Measurements from ENCODE around the gene TLN1. TPM values are rescaled to one million over a fixed set of nuclear protein-coding genes. Genes with fewer than 3 reads are reported as not detected.
A peak's percentile ranks its signal among the peaks of the same experiment; 100 is the strongest.

TLN1 gene
- total and polyA plus RNA-seq, 2 experiments from 2014 or later, result 198 to 527 TPM

- Histone ChIP-seq H3K4me2 (ENCODE audit: unreplicated experiment) (no peak overlapping the region), H4K20me1 (ENCODE audit: insufficient read depth) (no peaks in the 10 kb centered on the region), H3K4me3 (peak overlapping the region; percentile 59), H3F3A (ENCODE audit: insufficient read depth) (0 out of 2 replicates have a peak, but pooled peaks cover 13% of the 10 kb centered on the region), H3K27ac (no peak overlapping the region), H2AFZ (no peak overlapping the region), H3K9me3 (ENCODE audit: low read depth) (no peaks in the 10 kb centered on the region), H3K79me2 (ENCODE audit: insufficient read depth) (no peaks in the 10 kb centered on the region), H3K9me2 (ENCODE audit: insufficient read depth) (no peaks in the 10 kb centered on the region), H3K4me1 (ENCODE audit: insufficient read depth) (peaks cover 8% of the 10 kb centered on the region), H3K9ac (no peak overlapping the region), H3K27me3 (replicated peaks; ENCODE audit: insufficient read depth) (no peaks in the 10 kb centered on the region), H3K36me3 (ENCODE audit: low read depth) (peaks cover 8% of the 10 kb centered on the region)
- no peak for DNase-seq
- TF ChIP-seq EZH2phosphoT487 (IDR thresholded peaks at IDR 0.05; ENCODE audit: insufficient read depth, low read depth), result no peak
- no peak for TF ChIP-seq EZH2 (IDR thresholded peaks at IDR 0.05; ENCODE audit: insufficient read depth, poor library complexity, severe bottlenecking)
- 11 to 18% methylated on average over 18 to 20 of the region's 20 CpGs for WGBS, 2 experiments (ENCODE audit: low coverage in 1 of 2, low lambda C conversion rate in 2 of 2, missing lambda C conversion rate in 2 of 2)
- in situ Hi-C loops (cut with MboI), result no loop called here
These were observed 25.4 kb upstream of the TLN1 start for GRCh38 chr9:35757226-35757891.

- no peaks in the 10 kb centered on the region for H4K20me1 ChIP-seq (ENCODE audit: insufficient read depth)
- no peaks in the 10 kb centered on the region for H3K79me2 ChIP-seq (ENCODE audit: insufficient read depth)
- TF ChIP-seq EZH2phosphoT487 (IDR thresholded peaks at IDR 0.05; ENCODE audit: insufficient read depth, low read depth) (no peak), EZH2 (IDR thresholded peaks at IDR 0.05; ENCODE audit: insufficient read depth, poor library complexity, severe bottlenecking) (no peak)
- H3K36me3 ChIP-seq (ENCODE audit: low read depth), result peaks cover 10% of the 10 kb centered on the region
- H3F3A ChIP-seq (ENCODE audit: insufficient read depth), result 0 out of 2 replicates have a peak, but pooled peaks cover 13% of the 10 kb centered on the region
- H3K4me2 ChIP-seq (ENCODE audit: unreplicated experiment), result peak overlapping the region; percentile 67
- peaks cover 8% of the 10 kb centered on the region for H3K4me1 ChIP-seq (ENCODE audit: insufficient read depth)
- no peak overlapping the region; the same call in 1 of the 2 replicates for H3K9ac ChIP-seq
- in situ Hi-C loops (cut with MboI), result no loop called here
- no peak overlapping the region for H2AFZ ChIP-seq
- H3K9me3 ChIP-seq (ENCODE audit: low read depth), result no peaks in the 10 kb centered on the region
- H3K4me3 ChIP-seq, result peak overlapping the region; percentile 59
- no peaks in the 10 kb centered on the region for H3K9me2 ChIP-seq (ENCODE audit: insufficient read depth)
- no peaks in the 10 kb centered on the region for H3K27me3 ChIP-seq (replicated peaks; ENCODE audit: insufficient read depth)
- H3K27ac ChIP-seq, result no peak overlapping the region
- 22 to 50% methylated on average over 16 to 48 of the region's 48 CpGs for WGBS, 2 experiments (ENCODE audit: low coverage in 1 of 2, low lambda C conversion rate in 2 of 2, missing lambda C conversion rate in 2 of 2)
- DNase-seq, result peak; percentile 38
These were observed 24.6 kb upstream of the TLN1 start for GRCh38 chr9:35756275-35757225.

- DNase-seq, result no peak
- Histone ChIP-seq H3K4me2 (ENCODE audit: unreplicated experiment) (no peak overlapping the region), H3K36me3 (ENCODE audit: low read depth) (peaks cover 10% of the 10 kb centered on the region)
These were observed 23.1 kb upstream of the TLN1 start for GRCh38 chr9:35755071-35755470.

GRCh38 chr9:35754264-35754663, 22.3 kb upstream of the TLN1 start, which contains the start of gene MSMP:
Gene MSMP (minus strand): TSS chr9:35754276. CDS start chr9:35754129, 147 bp downstream.
- H3K4me1 ChIP-seq (ENCODE audit: insufficient read depth), result peaks cover 8% of the 10 kb centered on the region

More at GRCh38 chr9:35755071-35755470, 23.1 kb upstream of the TLN1 start:
- no peak overlapping the region for H3K4me3 ChIP-seq
- H3F3A ChIP-seq (ENCODE audit: insufficient read depth), result 0 out of 2 replicates have a peak, but pooled peaks cover 13% of the 10 kb centered on the region
- WGBS, 2 experiments (ENCODE audit: low coverage in 1 of 2, low lambda C conversion rate in 2 of 2, missing lambda C conversion rate in 2 of 2), result 97 to 100% methylated on average over 4 of the region's 4 CpGs
- H3K27me3 ChIP-seq (replicated peaks; ENCODE audit: insufficient read depth), result no peaks in the 10 kb centered on the region
- H3K9me3 ChIP-seq (ENCODE audit: low read depth), result no peaks in the 10 kb centered on the region
- TF ChIP-seq EZH2 (IDR thresholded peaks at IDR 0.05; ENCODE audit: insufficient read depth, poor library complexity, severe bottlenecking) (no peak), EZH2phosphoT487 (IDR thresholded peaks at IDR 0.05; ENCODE audit: insufficient read depth, low read depth) (no peak)
- H3K79me2 ChIP-seq (ENCODE audit: insufficient read depth), result peaks cover 2% of the 10 kb centered on the region; the same call in 1 of the 2 replicates
- no peaks in the 10 kb centered on the region for H3K9me2 ChIP-seq (ENCODE audit: insufficient read depth)
- no peaks in the 10 kb centered on the region for H4K20me1 ChIP-seq (ENCODE audit: insufficient read depth)
- no peak overlapping the region for H2AFZ ChIP-seq
- H3K9ac ChIP-seq, result no peak overlapping the region
- in situ Hi-C loops (cut with MboI), result no loop called here
- H3K4me1 ChIP-seq (ENCODE audit: insufficient read depth), result peaks cover 8% of the 10 kb centered on the region
- no peak overlapping the region for H3K27ac ChIP-seq

More at GRCh38 chr9:35754264-35754663, 22.3 kb upstream of the TLN1 start, which contains the start of gene MSMP:
- H3K36me3 ChIP-seq (ENCODE audit: low read depth), result peaks cover 10% of the 10 kb centered on the region
- TF ChIP-seq EZH2 (IDR thresholded peaks at IDR 0.05; ENCODE audit: insufficient read depth, poor library complexity, severe bottlenecking) (no peak), EZH2phosphoT487 (IDR thresholded peaks at IDR 0.05; ENCODE audit: insufficient read depth, low read depth) (no peak)
- H3K27me3 ChIP-seq (replicated peaks; ENCODE audit: insufficient read depth), result no peaks in the 10 kb centered on the region
- 0 out of 2 replicates have a peak, but pooled peaks cover 13% of the 10 kb centered on the region for H3F3A ChIP-seq (ENCODE audit: insufficient read depth)
- H2AFZ ChIP-seq, result no peak within 1 kb of the TSS
- in situ Hi-C loops (cut with MboI), result no loop called here
- H3K9me2 ChIP-seq (ENCODE audit: insufficient read depth), result no peaks in the 10 kb centered on the region
- no peaks in the 10 kb centered on the region for H4K20me1 ChIP-seq (ENCODE audit: insufficient read depth)
- no peak within 1 kb of the TSS for H3K9ac ChIP-seq
- H3K9me3 ChIP-seq (ENCODE audit: low read depth), result no peaks in the 10 kb centered on the region
- H3K4me2 ChIP-seq (ENCODE audit: unreplicated experiment), result no peak within 1 kb of the TSS
- H3K27ac ChIP-seq, result no peak within 1 kb of the TSS
- H3K4me3 ChIP-seq, result no peak within 1 kb of the TSS
- WGBS, 2 experiments (ENCODE audit: low coverage in 1 of 2, low lambda C conversion rate in 2 of 2, missing lambda C conversion rate in 2 of 2), result 60 to 80% methylated on average over 2 to 3 of the region's 3 CpGs
- peaks cover 10% of the 10 kb centered on the region; the same call in 1 of the 2 replicates for H3K79me2 ChIP-seq (ENCODE audit: insufficient read depth)
- DNase-seq, result no peak
